Progenitor cell of endocrine pancreas (in vitro differentiated cells): ENCODE data around the gene FLVCR1. TPM values are rescaled to one million over a fixed set of nuclear protein-coding genes. Genes with fewer than 3 reads are reported as not detected.

Source experiments
- DNase-seq: peaks from one replicate; pipeline ENCODE4 v3.0.0; 2021; ENCODE audit warnings: low spot score; ENCODE audit not compliant: unreplicated experiment
- H3K27ac Mint-ChIP-seq: 2 replicates; pipeline ENCODE4 v1.8.0; 2021; ENCODE audit warnings: mild to moderate bottlenecking, moderate library complexity, mixed read lengths
- H3K27me3 Mint-ChIP-seq: 2 replicates; pipeline ENCODE4 v1.8.0; 2021; ENCODE audit warnings: mixed read lengths
- H3K36me3 Mint-ChIP-seq: 2 replicates; pipeline ENCODE4 v1.8.0; 2022; ENCODE audit warnings: mixed read lengths; ENCODE audit not compliant: insufficient read depth
- H3K4me1 Mint-ChIP-seq: 2 replicates; pipeline ENCODE4 v1.8.0; 2021; ENCODE audit warnings: low read depth, mixed read lengths
- H3K4me3 Mint-ChIP-seq: 2 replicates; pipeline ENCODE4 v1.8.0; 2021; ENCODE audit warnings: low read depth, mild to moderate bottlenecking, moderate library complexity, mixed read lengths
- H3K9me3 Mint-ChIP-seq: 2 replicates; pipeline ENCODE4 v1.8.0; 2021; ENCODE audit warnings: low read depth, mixed read lengths
- total RNA-seq: library from RNA; stranded (reverse); gene quantifications from 2 replicates; pipeline ENCODE4 v1.2.1, GENCODE V29; 2021
- TF ChIP-seq, protein P1 (sequence below): fragments of 200-600 bp; sonication (generic); IDR thresholded peaks from one replicate; pipeline ENCODE4 v1.5.0; 2021; ENCODE audit warnings: antibody characterized with exemption, mild to moderate bottlenecking; ENCODE audit not compliant: unreplicated experiment

Gene FLVCR1
- total RNA-seq, 1 donor from 2014 or later: 31.4 TPM

DNA sequence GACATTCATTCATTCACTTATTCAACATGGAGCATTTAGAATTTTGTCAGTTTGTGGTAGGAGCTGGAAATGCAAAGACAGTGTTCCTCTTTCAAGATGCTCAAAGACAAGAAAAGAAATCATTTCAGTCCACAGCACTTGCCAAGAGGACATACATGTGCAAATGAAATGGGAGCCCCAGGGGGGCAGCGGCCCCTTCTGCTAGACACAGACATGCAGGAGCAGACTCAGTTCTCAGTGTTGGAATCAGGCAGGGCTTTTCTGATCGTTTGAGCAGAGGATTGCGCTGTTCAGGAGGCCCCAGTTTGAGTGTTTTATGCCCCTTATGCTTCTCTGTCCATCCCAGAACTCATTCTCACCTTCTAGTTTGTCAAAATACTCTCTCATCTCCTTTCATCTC lies 56.7 kb downstream of the FLVCR1 start:
- H3K27me3 Mint-ChIP-seq: peaks cover 70% of the 10 kb centered on the region
- TF ChIP-seq, protein P1, sequence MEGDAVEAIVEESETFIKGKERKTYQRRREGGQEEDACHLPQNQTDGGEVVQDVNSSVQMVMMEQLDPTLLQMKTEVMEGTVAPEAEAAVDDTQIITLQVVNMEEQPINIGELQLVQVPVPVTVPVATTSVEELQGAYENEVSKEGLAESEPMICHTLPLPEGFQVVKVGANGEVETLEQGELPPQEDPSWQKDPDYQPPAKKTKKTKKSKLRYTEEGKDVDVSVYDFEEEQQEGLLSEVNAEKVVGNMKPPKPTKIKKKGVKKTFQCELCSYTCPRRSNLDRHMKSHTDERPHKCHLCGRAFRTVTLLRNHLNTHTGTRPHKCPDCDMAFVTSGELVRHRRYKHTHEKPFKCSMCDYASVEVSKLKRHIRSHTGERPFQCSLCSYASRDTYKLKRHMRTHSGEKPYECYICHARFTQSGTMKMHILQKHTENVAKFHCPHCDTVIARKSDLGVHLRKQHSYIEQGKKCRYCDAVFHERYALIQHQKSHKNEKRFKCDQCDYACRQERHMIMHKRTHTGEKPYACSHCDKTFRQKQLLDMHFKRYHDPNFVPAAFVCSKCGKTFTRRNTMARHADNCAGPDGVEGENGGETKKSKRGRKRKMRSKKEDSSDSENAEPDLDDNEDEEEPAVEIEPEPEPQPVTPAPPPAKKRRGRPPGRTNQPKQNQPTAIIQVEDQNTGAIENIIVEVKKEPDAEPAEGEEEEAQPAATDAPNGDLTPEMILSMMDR: no peak
- peaks cover 6% of the 10 kb centered on the region for H3K4me1 Mint-ChIP-seq
- H3K4me3 Mint-ChIP-seq: no peak overlapping the region
- H3K36me3 Mint-ChIP-seq: no peaks in the 10 kb centered on the region
- H3K9me3 Mint-ChIP-seq: no peaks in the 10 kb centered on the region
- no peak for DNase-seq
- H3K27ac Mint-ChIP-seq: no peak overlapping the region

DNA sequence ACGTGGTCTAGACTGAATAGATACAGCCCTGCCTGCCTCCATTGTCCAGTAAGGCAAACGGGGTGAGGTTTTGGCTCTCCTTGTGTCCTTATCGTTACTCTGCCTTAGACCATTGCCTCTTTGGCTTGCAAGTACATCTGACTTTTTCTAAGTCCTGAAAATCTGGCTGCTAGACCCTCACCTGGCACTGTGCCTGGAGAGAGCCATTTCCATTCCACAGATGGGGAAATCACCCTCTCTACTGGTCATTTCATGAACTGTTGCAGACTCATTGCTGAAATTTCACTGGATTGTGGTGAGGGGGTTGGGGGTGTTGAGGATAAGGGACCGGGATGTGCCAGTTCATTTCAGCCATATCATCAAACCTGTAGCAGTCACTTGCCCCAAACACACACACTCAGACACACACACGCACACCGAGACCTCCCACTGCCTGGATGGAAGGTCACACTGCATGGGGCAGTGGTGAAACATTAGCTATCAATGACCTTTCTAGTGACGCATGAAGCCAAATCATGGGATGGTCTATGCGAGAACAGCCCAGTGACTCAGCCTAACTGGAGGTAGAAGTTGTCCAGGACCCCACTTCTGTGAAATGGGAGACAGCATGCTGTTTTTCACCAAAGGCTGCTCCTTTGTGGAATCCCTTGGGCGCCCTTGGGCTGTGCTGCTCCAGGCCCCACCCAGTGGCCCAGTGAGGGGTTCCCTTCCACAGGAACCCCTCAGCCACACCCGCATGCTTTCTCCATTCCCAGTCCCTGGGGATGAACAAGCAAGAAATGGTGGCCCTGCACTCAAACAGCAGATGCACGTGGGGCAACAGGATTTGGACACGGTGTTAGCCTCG lies 57.4 kb downstream of the FLVCR1 start:
- peaks cover 63% of the 10 kb centered on the region for H3K27me3 Mint-ChIP-seq
- no peak overlapping the region for H3K4me3 Mint-ChIP-seq
- no peaks in the 10 kb centered on the region for H3K36me3 Mint-ChIP-seq
- H3K4me1 Mint-ChIP-seq: peaks cover 6% of the 10 kb centered on the region
- no peak overlapping the region for H3K27ac Mint-ChIP-seq
- no peak for DNase-seq
- TF ChIP-seq, protein P1: peak; percentile 42
- H3K9me3 Mint-ChIP-seq: no peaks in the 10 kb centered on the region

DNA sequence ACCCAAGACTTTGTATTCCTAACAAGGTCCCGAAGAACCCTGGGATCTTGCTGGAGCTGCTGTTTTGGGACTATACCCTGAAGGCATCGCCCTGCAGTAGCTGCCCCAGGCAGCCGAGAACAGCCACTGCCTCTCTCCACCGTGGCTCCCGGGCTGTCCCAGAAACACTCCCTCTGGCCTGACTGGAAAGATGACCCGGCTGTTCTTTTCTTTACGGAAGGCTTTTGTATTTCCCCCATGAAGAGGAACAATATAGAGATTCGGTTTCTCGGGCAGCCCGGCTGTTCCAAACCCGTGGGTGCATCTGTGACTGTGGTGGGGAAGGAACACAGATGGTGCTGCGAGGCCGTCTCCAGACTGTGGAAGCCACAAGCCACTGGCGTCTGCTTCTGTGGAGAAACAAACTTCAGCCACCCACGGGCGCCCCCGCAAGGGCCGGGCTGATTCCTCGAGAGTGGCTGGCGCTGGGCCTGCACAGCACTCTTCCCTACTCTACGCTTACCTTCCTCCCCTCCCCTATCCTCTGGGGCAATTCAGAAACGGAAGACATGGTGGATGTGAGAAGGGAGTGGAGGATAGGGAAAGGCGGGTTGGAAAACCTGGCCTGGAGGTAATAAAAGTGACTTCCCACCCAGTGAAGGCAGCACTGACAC lies 58.5 kb downstream of the FLVCR1 start:
- TF ChIP-seq, protein P1: no peak
- DNase-seq: no peak
- Mint-ChIP-seq H3K27ac (peak overlapping the region; percentile 88), H3K27me3 (peaks cover 56% of the 10 kb centered on the region), H3K4me3 (peak overlapping the region; percentile 56), H3K9me3 (no peaks in the 10 kb centered on the region), H3K36me3 (no peaks in the 10 kb centered on the region), H3K4me1 (peaks cover 6% of the 10 kb centered on the region)

DNA sequence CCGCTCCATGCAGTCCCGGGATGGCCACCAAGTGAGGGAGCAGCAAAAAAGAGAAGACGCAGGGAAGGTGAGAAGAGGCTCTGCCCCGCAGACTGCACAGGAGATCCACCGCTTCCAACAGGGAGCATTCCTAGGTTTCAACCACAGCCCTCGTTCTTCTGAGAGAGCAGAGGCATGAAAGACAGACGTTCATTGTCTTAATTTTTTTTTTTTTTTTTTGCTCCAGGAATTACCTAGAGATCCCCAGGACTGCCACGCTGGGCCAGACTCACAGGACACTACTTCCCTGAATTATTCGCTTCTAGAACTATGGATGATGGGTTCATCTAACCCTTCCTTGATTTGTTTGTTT lies 59.0 kb downstream of the FLVCR1 start:
- Mint-ChIP-seq H3K4me1 (peaks cover 6% of the 10 kb centered on the region), H3K9me3 (no peaks in the 10 kb centered on the region), H3K27me3 (peaks cover 51% of the 10 kb centered on the region), H3K36me3 (no peaks in the 10 kb centered on the region), H3K4me3 (peak overlapping the region; percentile 56), H3K27ac (peak overlapping the region; percentile 88)
- DNase-seq: no peak
- TF ChIP-seq, protein P1: no peak

DNA sequence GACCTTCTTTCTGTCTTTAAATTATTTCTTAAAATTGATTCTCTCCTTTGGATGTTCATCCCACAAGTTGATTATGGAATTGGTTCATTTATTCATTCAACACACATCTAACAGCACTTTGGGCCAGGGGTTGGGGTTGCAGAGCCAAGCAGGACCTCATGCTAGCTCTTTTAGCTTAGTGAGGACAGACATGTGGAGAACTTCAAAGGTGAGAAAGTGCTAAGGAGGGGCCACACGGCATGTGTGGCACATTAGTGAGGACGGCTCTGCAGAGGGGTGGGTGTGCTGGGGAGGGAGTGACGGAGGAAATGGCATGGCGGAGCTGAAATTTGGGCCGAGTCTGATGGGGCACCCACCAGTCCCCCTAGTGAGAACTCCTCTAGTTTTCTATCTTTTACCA lies 59.8 kb downstream of the FLVCR1 start:
- Mint-ChIP-seq H3K4me3 (no peak overlapping the region), H3K9me3 (no peaks in the 10 kb centered on the region), H3K27me3 (peaks cover 44% of the 10 kb centered on the region), H3K4me1 (peaks cover 6% of the 10 kb centered on the region), H3K36me3 (no peaks in the 10 kb centered on the region), H3K27ac (no peak overlapping the region)
- no peak for DNase-seq
- TF ChIP-seq, protein P1: no peak
